CD4-positive, alpha-beta T cell treated with Interleukin-2 at 100 ng/mL for 4 hours (primary cell): ENCODE measurements around the gene MTMR12.
"Not testable (repeated sequence)": the region's sequence is repeated elsewhere in the genome, so short reads cannot be mapped to it uniquely, and the experiment has no call there.

Experiments
- DNase-seq: peaks from one replicate; pipeline ENCODE4 v3.0.0-alpha.2; 2020; ENCODE audit warnings: low spot score

MTMR12 gene

DNA sequence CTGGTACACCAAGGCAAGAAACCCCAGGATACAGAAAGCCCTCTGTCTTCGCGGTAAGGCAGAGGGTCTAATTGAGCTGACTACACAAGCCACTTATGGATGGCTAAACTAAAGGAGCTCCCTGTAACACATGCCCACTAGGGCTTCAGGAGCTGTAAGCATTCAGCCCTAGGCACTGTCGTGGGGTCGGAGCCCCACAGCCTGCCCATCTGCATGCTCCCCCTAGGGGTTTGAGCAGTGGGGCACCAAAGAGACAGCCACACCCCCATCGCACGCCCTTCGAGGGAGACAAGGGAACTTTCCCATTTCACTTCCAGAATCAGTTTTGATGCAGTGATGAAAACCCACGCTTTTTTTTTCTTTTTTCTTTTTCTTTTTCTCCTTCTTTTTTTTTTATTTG is 11.0 kb upstream of the MTMR12 start:
- no peak for DNase-seq

GRCh38 chr5:32322882-32323281 is 10.1 kb upstream of the MTMR12 start:
- DNase-seq: no peak

GRCh38 chr5:32321787-32322186 is 9.0 kb upstream of the MTMR12 start:
- not testable (repeated sequence) for DNase-seq

DNA sequence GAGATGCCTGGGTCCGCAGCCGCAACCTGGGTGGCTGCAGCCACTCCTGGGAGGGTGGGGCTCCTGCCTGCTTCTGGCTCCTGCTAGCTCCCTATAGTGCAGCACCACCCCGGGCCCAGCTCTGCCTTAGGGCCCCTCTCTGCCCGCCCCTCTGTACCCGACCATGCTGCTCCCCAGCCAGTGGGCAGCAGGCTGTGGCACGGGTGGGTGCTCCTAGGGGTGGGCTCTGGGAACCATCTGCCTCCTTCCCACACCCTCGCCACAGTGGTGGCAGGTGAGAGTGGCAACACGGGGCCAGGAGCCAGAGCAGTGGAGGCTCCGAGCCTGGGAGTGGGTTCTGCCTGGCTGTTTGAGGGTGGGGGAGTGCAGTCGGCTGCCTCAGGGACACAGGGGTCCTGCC is 7.8 kb upstream of the MTMR12 start:
- no peak for DNase-seq

DNA sequence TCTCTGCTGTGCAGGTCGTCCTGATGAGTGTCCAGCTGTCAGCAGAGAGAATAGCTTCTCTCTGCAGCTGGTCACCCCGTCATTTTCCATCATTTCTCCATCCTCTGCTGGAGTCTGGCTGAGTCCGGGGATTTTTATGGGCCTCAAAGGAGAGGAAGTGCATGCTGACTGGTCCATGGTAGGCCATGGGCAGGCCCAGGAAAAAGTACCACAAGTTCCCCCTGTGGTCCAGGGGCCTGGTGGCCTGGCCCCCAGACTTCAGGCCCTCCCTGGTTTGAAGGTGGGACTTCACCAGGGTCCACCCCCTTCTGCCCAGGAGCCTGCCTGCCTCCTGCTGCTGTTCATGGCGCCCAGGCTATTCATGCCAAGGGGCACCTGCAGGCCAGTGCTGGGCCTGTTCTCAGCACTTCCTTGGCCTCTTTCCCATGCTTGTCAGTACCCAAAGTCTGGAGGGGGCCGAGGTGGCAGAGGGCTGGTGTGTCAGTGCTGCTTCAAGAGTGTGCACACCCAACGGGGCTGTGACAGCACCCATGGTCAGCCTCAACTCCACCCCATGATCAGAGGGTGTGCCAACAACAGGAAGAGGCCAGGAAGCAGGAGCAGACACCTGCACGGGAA is 7.3 kb upstream of the MTMR12 start:
- DNase-seq: no peak

- DNase-seq: no peak
Observed at GRCh38 chr5:32319392-32319791, 6.7 kb upstream of the MTMR12 start.

GRCh38 chr5:32317041-32317440 is 4.3 kb upstream of the MTMR12 start:
- DNase-seq: no peak

DNA sequence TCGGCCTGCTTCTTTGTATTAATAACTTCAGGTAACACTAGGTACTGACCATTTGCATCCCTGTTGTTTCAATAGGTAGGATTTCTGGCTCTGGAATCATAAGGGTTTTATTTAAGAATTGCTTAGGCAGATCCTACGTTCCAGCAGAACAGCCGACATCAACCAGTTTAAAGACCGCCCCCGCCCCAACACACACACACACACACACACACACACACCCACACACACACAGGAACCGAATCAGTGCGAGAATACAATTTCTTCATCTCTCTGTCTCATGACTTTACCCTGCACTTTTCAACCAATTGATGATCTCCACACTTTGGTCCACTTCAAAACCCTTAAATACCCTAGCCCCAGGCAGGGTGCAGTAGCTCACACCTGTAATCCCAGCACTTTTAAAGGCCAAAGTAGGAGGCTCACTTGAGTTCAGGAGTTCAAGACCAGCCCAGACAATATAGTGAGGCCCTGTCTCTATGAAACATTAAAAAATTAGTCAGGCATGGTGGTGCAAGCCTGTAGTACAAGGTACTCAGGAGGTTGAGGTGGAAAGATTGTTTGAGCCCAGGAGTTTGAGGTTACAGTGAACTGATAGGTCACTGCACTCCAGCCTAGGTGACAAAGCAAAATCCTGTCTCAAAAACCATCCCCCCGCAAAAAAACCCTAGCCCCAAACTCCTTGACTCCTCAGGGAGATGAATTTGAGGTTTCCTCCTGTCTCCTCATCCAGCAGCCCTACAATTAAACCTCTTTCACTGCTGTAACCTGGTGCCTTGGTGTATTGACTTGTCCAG is 2.7 kb upstream of the MTMR12 start:
- DNase-seq: no peak

GRCh38 chr5:32314658-32315057 is 1.9 kb upstream of the MTMR12 start:
- DNase-seq: no peak

DNA sequence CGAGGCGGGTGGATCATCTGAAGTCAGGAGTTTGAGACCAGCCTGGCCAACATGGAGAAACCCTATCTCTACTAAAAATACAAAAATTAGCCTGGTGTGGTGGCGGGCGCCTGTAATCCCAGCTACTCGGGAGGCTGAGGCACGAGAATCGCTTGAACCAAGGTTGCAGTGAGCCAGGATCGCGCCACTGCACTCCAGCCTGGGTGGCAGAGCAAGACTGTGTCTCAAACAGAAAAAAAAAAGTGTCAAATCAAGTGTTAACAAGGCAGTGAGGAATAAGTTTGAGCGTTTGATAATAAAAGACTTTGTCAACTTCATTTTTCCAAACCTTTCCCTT is 1.4 kb upstream of the MTMR12 start:
- DNase-seq: not testable (repeated sequence)

DNA sequence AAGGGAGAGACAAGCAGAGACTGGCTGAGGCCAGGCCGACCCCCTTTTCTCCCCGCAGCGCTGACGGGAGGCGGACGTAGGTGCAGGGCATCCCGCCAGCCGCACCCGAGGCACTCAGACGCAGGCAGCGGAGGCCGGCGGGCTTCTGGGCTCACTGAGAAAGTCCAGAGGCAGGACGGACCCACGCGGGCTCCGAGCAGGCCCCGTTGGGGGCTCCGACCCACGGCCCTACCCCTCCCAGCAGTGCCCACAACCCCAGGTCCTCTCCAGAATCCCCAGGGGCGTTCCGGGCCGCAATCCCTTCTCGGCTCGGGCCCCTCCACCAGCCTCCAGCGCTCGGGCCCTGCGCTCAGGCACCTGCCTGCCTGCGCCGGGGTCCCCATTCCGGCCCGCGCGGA is 543 bp downstream of the MTMR12 start:
- peak; percentile 21 for DNase-seq

DNA sequence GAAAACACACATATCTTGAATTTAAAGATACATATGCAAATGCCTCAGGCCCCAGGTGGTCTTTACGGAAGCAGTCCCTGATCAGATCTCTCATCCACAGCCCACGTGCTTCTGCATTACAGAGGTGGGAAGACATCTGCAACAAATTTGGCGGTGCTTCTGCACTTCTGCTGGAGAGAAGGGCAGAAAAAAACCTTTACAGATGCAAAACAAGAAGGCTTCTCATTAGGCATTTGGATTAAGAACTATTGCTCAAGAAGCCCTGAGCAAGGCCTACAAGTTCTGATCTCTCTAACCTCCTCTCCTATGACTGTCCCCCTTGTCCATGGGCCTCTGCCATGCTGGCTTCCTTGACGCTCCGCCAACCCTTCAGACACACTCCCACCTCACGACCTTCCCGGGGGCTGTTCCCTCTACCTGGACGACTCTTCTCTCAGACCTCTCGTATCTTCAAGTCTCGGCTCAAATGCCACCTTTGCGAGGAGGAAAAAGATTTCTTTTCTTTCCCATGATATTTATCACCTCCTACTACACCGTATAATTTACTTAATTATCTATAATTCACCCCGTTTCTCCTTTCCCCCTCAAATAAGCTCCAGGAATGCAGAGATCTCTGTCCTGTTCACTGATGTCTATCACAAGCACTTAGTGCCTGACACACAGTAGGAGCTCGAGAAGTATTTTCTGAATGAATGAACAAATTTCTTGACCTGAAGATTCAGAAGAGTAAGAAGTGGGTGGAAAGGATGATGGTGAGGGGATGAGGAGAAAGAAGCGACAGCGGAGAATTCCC is 1.1 kb downstream of the MTMR12 start:
- no peak for DNase-seq

DNA sequence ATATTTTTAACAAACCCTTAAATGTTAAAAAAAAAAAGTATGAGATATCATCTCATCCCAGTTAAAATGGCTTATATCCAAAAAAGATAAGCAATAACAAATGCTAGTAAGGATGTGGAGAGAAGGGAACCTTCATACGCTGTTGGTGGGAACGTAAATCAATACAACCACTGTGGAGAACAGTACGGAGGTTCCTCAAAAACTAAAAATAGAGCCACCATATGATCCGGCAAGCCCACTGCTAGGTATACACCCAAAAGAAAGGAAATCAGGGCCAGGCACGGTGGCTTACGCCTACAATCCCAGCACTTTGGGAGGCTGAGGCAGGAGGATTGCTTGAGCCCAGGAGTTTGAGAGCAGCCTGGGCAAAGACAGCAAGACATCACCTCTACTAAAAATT is 3.0 kb downstream of the MTMR12 start:
- no peak for DNase-seq

GRCh38 chr5:32308946-32309345 is 3.8 kb downstream of the MTMR12 start:
- no peak for DNase-seq

- no peak for DNase-seq
Observed at GRCh38 chr5:32307769-32308194, 5.0 kb downstream of the MTMR12 start.

GRCh38 chr5:32304622-32305021 is 8.1 kb downstream of the MTMR12 start:
- no peak for DNase-seq

DNA sequence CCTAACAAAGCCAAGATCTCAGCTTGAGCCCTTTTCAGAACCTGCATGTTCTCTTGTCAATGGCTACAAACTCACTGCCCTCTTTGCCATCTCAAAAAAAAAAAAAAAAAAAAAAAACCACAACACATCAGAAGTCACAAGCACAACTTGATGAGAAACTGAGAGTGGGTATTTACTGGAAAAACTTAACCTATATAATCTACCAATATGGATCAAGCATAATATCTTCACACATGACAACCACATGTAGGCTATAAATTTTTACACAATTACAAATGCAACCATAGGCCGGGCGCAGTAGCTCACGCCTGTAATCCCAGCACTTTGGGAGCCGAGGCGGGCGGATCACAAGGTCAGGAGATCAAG is 9.0 kb downstream of the MTMR12 start:
- no peak for DNase-seq

DNA sequence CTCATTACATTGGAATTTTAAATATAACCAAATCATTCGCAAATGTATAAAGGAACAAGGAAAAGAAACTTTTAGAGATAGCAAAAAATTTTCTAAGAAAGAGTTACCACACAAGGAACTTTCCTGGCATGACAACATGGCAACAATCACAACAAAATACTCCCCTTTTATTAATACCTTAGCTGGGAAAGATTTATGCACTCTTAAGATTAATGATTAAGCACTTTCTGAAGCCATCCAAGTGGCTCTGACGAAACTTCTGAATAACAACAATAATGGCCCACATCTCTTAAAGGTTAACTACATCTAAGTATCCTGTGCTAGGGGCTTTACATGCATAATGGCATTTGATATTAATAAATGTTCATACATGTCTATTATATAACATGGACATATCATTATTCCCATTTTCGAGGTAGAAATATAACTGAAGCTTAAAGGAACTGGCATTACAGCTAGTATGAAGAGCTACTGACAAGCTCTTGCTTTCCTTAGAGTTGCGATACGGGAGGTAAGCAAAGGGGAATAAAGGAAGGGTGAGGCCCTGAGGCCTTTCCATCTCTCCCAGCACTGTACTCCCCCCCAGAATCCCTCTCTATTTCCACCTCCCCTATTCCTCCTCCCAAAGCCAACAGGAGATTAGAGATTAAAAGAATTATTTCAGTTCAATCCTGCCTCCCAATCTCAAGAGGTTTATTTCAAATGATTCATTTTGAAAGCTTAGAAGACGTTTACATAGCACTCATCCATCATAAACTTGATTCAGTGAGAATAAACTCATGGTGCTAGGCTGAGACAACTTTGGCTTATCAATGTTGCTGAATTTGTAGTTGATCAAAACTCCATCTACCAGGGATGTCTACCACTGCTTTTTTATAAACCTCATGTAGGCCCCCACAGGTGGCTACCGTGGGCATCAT is 9.6 kb downstream of the MTMR12 start:
- no peak for DNase-seq

DNA sequence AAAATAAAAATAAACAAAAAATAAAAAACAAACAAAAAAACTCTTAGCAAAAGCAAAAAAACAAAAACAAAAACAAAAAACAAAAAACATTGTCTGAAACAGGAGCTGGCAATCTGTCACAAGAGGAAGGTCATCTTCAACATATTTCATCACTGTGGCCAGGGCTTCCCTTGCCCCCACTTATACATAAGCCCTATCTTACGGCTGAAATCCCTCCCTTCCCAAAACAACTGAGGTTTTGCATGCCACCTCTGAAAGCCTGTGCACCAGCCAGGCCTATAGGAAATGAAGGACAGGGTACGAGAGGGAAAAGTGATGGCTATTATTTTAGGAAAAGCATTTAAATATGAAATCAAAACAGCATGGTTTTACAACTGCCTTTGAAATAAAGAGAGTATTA is 10.8 kb downstream of the MTMR12 start:
- no peak for DNase-seq

GRCh38 chr5:32299059-32299677 is 13.6 kb downstream of the MTMR12 start:
- DNase-seq: no peak

- DNase-seq: no peak
Observed at GRCh38 chr5:32298059-32298415, 14.7 kb downstream of the MTMR12 start.
